Breast epithelium (tissue), 4 donors: Measurements from ENCODE around the gene SLC36A4. TPM values are rescaled to one million over a fixed set of nuclear protein-coding genes. Genes with fewer than 3 reads are reported as not detected.

Source experiments
- DNase-seq, 2 donors: peaks; one replicate each; pipeline ENCODE4 v3.0.0-alpha.2; 2019; ENCODE audit warnings: low spot score in 2 of 2
- H3K27ac ChIP-seq, 2 donors: fragments of 200-600 bp; sonication (generic) in 1 of 2; one replicate each; pipeline ENCODE4 v1.5.1; 2016 to 2019; ENCODE audit warnings: mild to moderate bottlenecking in 1 of 2
- H3K27me3 ChIP-seq, 2 donors: fragments of 200-600 bp; sonication (generic) in 1 of 2; one replicate each; pipeline versions ENCODE4 v1.5.1 to v1.6.0; 2017 to 2019; ENCODE audit warnings: control low read depth in 1 of 2, mild to moderate bottlenecking in 1 of 2
- H3K36me3 ChIP-seq: fragments of 200-600 bp; one replicate; pipeline ENCODE4 v1.5.1; 2019
- H3K4me1 ChIP-seq, 2 donors: fragments of 200-600 bp; sonication (generic); one replicate each; pipeline ENCODE4 v1.5.1; 2016 to 2019; ENCODE audit warnings: control low read depth in 1 of 2
- H3K4me3 ChIP-seq, 3 donors: fragments of 200-600 bp; sonication (generic); 1 replicate in 2 of 3; 2 replicates in 1 of 3; pipeline ENCODE4 v1.5.1; 2016 to 2019; ENCODE audit warnings: mild to moderate bottlenecking in 3 of 3, moderate library complexity in 2 of 3
- H3K9me3 ChIP-seq, 2 donors: fragments of 200-600 bp; sonication (generic) in 1 of 2; one replicate each; pipeline ENCODE4 v1.5.1; 2016 to 2019; ENCODE audit warnings: control low read depth in 1 of 2
- POLR2A ChIP-seq: fragments of 450-650 bp; IDR thresholded peaks from one replicate; pipeline ENCODE4 v1.6.1; 2016; ENCODE audit warnings: antibody characterized with exemption, mild to moderate bottlenecking, moderate library complexity
- POLR2AphosphoS5 ChIP-seq, 3 donors: sonication (generic); formaldehyde crosslinking; IDR thresholded peaks; one replicate each; pipeline ENCODE4 v1.6.1; 2017; ENCODE audit warnings: antibody characterized with exemption in 3 of 3
- intact Hi-C: fragments of 100-400 bp; cut with DNase I; formaldehyde crosslinking; loops from one replicate; pipeline ENCODE4 v1.15.1; 2023; ENCODE audit warnings: low total_unique reads
- total RNA-seq, 3 donors: library from RNA; depleted of rRNA; stranded (reverse); fragments of >200 nt; gene quantifications; one replicate each; pipeline ENCODE4 v1.1.0, GENCODE V29; 2016
- TF ChIP-seq, protein P1 (sequence below), 3 donors: fragments of 450-650 bp; IDR thresholded peaks; one replicate each; pipeline ENCODE4 v1.5.1; 2016 to 2017; ENCODE audit warnings: antibody characterized with exemption in 3 of 3, mild to moderate bottlenecking in 3 of 3, moderate library complexity in 3 of 3

SLC36A4 gene
- total RNA-seq, 3 donors from 2014 or later, result 19.8 to 26.3 (median 21.6) TPM

DNA sequence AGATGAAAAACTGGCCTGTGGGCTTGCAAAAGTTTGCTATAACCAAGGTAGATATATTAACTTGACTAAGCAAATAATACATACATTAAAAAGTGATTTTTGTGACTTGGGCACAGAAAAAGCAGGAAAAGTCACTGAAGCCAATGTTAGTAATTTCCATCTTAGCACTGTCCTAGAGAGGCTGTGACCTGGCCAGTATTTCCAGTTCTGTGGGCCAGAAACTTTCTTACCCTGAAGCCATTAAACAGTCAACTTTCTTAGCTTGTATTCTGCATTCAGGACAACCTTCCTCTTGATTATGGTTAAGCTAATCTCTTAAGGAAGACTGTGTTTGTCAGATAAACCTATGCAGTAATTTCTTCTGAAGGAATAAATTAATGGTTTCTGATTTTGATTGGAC, 22.3 kb upstream of the SLC36A4 start:
- Histone ChIP-seq H3K36me3 (no peaks in the 10 kb centered on the region), H3K4me1 (no peaks in the 10 kb centered on the region), H3K4me3 (no peak overlapping the region), H3K27me3 (no peaks in the 10 kb centered on the region), H3K9me3 (no peaks in the 10 kb centered on the region), H3K27ac (no peak overlapping the region)
- intact Hi-C loops, result no loop called here
- no peak for DNase-seq
- TF ChIP-seq POLR2AphosphoS5 (IDR thresholded peaks at IDR 0.05), result no peak
- TF ChIP-seq, protein P1, sequence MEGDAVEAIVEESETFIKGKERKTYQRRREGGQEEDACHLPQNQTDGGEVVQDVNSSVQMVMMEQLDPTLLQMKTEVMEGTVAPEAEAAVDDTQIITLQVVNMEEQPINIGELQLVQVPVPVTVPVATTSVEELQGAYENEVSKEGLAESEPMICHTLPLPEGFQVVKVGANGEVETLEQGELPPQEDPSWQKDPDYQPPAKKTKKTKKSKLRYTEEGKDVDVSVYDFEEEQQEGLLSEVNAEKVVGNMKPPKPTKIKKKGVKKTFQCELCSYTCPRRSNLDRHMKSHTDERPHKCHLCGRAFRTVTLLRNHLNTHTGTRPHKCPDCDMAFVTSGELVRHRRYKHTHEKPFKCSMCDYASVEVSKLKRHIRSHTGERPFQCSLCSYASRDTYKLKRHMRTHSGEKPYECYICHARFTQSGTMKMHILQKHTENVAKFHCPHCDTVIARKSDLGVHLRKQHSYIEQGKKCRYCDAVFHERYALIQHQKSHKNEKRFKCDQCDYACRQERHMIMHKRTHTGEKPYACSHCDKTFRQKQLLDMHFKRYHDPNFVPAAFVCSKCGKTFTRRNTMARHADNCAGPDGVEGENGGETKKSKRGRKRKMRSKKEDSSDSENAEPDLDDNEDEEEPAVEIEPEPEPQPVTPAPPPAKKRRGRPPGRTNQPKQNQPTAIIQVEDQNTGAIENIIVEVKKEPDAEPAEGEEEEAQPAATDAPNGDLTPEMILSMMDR (IDR thresholded peaks at IDR 0.05), result no peak
- no peak for TF ChIP-seq POLR2A

DNA sequence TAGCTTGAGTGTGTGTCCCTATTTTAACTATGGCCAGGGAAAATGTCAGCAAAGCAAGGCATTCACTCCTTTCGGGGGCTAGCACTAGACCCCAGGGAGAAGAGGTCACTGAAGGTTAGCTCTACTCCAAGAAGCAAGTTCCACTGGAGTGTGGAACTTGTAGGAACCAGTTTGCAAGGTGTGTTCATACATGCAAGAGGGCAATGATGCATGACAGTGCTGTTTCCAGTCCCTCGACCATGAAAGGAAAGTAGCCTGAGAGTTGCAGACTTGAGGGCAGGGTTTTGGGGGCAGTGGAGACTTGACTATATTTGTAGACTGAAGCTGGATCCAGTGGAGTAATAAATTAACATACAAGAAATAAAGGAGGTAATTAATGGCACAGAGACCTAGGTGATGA, 21.6 kb upstream of the SLC36A4 start:
- Histone ChIP-seq H3K4me3 (no peak overlapping the region), H3K27ac (no peak overlapping the region), H3K27me3 (no peaks in the 10 kb centered on the region), H3K36me3 (no peaks in the 10 kb centered on the region), H3K4me1 (no peaks in the 10 kb centered on the region), H3K9me3 (no peaks in the 10 kb centered on the region)
- TF ChIP-seq, protein P1 (IDR thresholded peaks at IDR 0.05), result no peak
- no peak for TF ChIP-seq POLR2A
- no peak for TF ChIP-seq POLR2AphosphoS5 (IDR thresholded peaks at IDR 0.05)
- intact Hi-C loops, result no loop called here
- no peak for DNase-seq

DNA sequence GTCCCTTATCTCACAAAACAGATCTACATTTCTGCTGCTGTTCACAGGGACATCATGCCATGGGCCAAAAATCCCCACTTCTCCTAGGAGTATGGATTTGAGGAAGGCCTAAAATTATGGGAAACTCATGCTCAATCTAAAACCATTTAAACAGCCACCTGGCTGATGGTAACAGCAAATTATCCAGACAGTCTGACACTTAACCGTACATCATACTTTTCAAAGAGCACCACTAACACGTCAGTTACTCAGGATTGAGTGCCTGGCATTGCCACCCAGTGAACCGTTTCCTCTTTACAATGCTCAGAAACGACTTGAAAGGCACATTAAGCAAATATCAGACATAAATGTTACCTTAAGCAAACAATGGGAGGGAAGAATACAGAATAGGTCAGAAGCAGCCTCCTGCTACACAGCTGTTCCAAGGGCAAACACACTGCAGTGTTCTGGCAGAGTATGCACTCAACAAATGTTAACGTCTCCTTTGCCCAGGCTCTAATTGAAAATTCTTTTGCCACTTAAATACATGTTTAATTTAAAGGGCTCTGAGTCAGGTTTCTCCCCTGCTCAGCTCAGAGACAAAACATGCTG, 18.8 kb upstream of the SLC36A4 start:
- intact Hi-C loops, result no loop called here
- Histone ChIP-seq H3K4me3 (no peak overlapping the region), H3K27ac (no peak overlapping the region), H3K27me3 (no peaks in the 10 kb centered on the region), H3K36me3 (no peaks in the 10 kb centered on the region), H3K9me3 (no peaks in the 10 kb centered on the region), H3K4me1 (no peaks in the 10 kb centered on the region)
- TF ChIP-seq POLR2AphosphoS5 (IDR thresholded peaks at IDR 0.05) (no peak), POLR2A (no peak)
- TF ChIP-seq, protein P1 (IDR thresholded peaks at IDR 0.05), result no peak
- no peak for DNase-seq

DNA sequence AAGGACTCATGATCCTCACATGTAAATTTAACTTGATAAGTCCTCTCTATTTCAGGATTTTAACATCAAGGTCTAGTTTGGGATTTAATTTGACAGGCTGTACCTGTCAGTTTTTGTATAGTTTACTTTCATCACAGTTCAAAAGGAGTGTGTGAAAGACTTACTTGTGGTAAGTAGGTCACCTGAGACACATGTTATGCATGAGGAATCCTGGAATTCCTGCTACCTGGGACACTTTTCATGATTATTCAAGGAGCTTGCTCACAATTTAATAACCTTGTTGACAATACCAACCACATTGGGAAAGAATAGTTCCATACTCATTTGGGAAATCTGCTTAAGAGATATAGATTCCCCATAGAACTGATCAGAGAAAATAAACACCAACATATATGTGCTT, 15.8 kb upstream of the SLC36A4 start:
- DNase-seq, result no peak
- intact Hi-C loops, result no loop called here
- Histone ChIP-seq H3K27me3 (no peaks in the 10 kb centered on the region), H3K36me3 (no peaks in the 10 kb centered on the region), H3K4me3 (no peak overlapping the region), H3K27ac (no peak overlapping the region), H3K4me1 (no peaks in the 10 kb centered on the region), H3K9me3 (peaks cover 0 to 7% of the 10 kb centered on the region in 2 donors)
- no peak for TF ChIP-seq POLR2A
- TF ChIP-seq POLR2AphosphoS5 (IDR thresholded peaks at IDR 0.05), result no peak
- TF ChIP-seq, protein P1 (IDR thresholded peaks at IDR 0.05), result no peak

DNA sequence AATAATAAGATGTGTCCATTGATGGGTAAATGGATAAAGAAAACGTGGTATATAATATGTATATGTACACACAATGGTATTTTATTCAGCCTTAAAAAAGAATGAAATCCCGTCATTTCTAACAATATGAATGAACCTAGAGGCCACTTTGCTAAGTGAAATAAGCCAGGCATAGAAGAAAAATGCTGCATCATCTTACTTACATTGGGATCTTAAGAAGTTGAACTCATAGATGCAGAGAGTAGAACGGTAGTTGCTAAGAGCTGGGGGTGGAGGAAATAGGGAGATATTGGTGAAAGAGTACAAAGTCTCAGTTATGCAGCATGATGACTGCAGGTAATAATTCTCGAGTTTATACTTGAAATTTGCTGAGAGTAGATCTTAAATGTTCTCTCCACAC, 14.3 kb upstream of the SLC36A4 start:
- TF ChIP-seq, protein P1 (IDR thresholded peaks at IDR 0.05), result no peak
- no peak for TF ChIP-seq POLR2A
- no peak for TF ChIP-seq POLR2AphosphoS5 (IDR thresholded peaks at IDR 0.05)
- intact Hi-C loops, result no loop called here
- Histone ChIP-seq H3K4me3 (no peak overlapping the region), H3K4me1 (no peaks in the 10 kb centered on the region), H3K36me3 (no peaks in the 10 kb centered on the region), H3K9me3 (peaks cover 4 to 14% of the 10 kb centered on the region in 2 donors), H3K27ac (no peak overlapping the region), H3K27me3 (no peaks in the 10 kb centered on the region)
- DNase-seq, result no peak
